ENCODE results near the gene IMPA2. TPM values are rescaled to one million over a fixed set of nuclear protein-coding genes. Genes with fewer than 3 reads are reported as not detected.

Gene IMPA2
- total RNA-seq, 2 donors from 2014 or later, result 19.2 to 20.2 TPM

Other genes with a start within 250 kb of the IMPA2 start
- 10 to 100 TPM; 29.8 to 31.3 TPM for gene CHMP1B, start 130.1 kb upstream of the IMPA2 start, total RNA-seq
- gene MPPE1, start 73.2 kb upstream of the IMPA2 start, total RNA-seq, result 10 to 100 TPM; 43.5 to 61.2 TPM
- not detected for gene ANKRD62, start 112.3 kb downstream of the IMPA2 start, total RNA-seq